ENCODE measurements around the gene P2RY6.

The P2RY6 gene

DNA sequence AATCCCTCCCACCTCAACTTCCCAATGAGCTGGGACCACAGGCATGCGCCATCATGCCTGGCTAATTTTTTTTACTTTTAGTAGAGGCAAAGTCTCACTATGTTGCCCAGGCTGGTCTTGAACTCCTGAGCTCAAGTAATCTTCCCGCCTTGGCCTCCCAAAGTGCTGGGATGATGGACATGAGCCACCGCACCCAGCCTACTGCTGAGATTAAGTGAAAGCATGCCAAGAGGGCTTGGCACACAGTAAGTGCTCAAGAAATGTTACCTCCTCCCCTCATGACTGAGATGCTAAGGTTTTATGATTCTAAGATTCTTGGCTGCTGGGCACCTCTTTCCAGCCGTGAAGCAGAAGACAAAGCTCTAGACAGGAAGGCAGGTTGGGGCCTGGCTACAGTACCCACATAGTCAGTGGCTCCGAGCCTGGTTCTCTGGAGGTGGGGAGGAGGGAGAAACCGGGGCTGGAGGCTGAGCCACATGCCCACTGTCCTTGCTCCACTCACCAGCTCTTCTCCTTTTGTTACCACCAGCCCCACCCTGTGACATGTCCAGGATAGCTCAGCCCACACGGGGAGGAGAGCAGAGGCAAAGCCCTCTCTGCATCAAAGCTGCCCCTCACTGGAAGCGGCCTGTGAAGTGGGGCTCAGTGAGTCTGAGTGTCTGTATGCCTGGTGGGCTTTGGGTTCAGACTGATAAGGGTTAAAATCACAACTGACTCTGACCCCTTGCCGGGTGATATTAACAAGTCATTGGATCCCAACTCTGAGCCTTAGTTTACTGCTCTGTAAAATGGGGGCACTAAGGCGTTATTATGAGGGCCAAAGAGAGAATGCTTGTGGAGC, 48.8 kb downstream of the P2RY6 start:
- no peak for DNase-seq

DNA sequence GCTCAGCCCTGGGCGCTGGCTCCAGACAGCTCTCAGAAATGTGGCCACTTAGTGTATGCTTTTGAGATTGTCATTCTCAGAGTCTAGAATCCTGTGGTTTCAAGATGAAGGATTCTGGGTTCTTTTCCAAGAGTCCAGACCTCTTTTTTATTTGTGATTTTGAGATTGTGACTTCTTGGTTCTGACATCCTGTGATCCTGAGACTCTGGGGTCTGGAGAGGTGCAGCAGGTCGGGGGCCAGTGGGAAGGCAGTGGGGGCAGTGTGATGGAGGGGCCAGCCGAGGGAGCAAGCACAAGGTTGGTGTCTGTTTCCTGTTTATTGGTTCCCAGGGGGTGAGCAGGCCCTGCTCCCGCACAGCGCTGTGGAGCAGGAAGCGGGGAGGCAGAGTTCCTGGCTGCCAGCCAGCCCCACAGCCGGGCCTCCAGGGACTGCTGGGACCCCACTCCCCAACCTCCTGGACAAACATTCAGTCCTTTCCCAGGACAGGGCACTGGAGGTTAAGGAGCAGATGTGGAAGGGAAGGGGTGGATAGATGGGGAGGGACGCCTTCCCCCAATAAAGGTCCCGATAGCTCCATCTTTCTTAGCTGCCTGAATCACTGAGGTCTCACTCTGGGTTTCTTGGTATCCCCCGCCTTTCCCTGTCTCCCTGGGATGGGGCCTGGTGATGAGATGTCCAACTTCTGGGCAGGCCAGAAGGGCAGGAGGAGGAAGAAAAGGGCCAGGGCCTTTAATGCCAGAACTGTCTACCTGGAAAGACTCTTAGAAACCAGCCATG, 49.7 kb downstream of the P2RY6 start:
- DNase-seq: no peak

DNA sequence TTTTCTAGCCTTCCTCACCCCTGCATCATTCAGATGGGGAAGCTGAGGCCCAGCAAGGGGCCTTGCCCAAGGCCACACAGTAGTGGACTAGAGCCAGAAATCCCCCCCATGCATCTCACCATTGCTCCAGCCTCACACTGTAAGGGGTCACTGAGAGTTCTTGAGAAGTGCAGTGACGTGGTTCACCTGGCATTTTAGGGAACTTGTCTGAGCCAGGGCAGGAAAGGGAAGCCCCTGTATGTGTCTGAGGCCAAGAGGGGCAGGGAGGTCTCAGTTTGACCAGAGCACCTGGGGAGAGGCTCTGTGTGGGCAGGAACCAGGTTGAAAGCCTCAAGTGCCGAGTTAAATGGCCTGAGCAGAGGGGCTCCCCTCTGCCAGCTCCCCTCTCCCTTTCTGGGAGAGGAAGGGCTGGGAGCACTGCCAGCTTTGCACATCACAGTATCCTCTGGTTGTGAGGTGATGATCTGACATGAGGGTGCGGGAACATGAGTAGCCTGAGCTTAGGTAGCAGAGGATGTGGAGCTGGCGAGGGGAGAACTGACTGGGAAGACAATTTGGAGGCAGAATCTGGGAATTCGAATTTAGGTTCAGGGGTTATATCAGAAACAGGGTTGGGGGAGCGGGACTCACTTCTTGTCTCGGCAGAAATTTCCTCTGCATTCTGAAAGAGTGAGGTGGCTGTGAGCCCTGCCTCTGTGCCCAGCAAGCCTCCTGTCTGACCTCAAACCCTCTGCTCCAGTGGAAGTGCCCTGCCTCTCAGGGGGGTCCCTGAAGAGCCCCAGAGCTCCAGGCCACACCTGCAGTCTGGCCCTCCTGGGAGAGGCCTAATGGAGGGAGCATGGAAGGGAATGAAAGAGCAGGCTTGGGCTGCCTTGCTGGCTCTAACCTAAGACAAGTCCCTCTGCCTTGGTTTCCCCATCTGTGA, 50.5 kb downstream of the P2RY6 start:
- DNase-seq: no peak

DNA sequence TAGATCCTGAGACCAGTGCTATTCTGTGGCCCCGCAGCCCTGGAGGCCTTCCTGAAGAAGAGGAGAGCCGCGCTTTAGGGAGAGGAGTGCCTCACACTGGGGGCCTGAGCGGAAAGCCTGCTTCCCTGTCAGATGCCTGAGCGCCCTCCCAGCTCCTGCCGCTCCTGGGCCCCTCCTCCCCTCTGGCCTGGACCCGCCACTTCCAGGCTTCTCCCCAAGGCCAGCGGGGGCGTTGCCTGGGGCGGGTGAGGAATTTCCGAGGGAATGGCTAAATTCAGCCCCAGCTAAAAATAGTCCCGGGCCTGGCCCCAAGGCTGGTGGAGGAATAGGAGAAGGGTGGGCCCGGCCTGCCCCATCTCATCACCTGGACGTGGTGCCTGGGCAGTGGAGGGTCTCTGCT, 51.3 kb downstream of the P2RY6 start:
- no peak for DNase-seq

DNA sequence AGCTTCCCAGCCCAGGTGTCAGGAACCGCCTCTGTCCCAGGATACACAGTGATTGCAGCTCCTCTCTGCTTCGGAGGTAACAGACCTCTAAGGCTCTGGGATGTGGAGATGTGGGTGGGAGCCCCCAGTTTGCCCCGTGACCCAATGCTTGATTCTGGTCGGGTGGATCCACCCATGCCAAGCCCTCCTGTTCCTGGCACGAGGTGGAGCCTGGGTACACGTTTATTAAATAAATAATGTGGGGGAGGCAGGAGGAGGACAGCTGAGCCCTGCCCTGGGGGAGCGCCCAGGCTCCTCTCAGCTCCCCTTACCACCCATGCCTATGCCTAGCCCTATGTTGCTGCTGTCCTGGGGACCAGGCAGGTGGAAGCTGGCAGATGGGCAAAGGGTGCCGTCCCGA, 52.0 kb downstream of the P2RY6 start:
- no peak for DNase-seq

DNA sequence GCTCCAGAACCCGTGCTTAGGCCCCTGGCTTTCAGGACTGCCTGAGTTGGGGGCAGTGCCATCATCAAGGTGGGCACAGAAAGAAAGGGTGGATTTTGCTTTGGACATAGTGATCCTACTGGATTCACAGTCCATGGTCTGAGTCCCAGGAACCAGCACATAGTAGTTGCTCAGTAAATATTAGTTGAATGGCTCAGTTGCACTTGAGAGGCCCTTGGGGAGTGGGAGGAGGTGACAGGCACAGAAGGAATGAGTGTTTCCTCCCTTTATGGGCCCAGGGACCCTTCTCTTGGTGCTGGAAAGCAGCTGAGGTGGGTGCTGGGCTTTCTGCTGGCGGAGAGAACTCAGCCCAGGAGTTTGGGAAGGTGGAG, 52.5 kb downstream of the P2RY6 start:
- DNase-seq: no peak

DNA sequence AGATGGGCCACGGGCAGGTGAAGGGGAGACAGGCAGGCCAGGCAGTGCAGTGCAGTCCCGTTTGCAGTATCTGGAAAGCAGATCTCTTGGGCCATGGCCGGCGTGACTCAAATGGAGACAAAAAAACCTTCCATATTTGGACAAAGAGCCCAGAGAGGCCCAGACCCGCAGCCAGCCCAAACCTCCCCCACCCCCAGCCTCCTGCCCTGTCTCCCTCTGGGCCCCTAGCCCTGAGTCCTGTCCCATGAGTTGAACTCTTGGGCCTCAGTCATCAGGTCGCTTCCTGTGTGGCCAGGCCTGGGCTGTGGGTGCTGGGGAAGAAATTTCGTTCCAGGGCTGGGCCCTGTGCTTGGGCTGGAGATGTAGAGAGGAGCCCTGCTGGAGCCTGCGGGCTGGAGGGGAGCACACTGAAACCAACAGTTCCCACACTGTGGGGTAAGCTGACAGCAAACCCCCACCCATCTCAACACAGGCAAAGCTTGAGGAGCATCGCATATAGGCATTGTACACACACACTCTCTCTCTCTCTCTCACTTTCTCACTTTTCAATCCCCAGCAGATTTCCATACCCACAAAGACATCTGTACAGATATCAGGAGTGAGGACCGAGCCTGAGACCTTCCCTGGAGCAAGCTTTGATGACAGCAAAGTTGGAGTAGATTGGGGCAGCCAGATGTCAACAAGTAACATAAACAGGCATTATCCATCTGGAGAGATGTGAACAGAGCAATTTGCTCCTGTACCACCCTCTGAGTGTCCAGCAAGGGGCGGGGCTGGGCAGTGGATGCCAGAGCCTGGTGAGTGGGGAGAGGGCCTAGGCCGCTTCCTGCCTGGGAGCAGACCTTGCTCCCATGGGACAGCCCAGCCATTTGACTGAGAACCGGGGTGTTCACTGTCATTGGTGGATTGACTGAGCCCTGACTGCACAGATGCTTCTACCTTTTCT, 53.2 kb downstream of the P2RY6 start:
- DNase-seq: no peak

DNA sequence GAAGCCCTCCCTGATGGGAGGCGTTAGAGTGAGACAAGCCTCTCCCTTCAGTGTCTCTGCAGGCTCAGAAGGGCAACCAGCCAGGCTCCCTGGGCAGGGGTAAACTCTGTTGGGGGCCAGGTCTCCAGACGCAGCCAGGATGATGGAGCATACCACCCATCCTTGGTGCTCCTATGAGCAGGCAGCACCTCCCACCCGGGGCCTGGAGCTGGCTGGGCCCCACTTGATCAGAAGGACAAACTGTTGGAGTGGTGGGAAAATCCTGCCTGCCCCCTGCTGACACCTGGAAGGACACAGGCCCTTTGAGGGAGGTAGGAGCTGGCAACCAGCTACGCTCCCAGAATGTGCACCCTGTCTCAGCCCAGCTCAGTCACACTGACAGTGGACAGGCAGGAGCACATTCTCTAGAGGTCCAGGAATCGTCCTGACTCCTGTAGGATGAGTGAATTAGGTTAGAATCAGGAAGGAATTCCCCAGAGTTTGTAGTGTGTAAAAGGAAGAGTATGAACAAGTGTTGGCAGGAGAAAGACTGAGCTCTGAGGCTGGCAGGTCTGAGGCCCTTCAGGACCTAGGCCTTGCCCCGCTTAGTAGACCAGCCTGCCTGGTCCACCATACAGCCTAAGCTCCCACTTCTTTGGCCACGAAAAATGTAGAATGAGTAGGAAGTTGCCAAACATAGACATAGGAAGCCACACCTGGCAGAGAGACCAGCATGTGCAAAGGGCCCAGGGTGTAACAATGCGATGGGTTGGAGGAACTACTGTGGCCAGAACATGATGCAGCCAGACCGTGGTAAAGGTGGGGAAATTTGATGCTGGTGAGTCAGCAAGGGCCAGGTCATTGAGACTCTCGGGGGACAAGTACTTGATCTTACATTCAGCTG, 55.0 kb downstream of the P2RY6 start:
- no peak for DNase-seq

DNA sequence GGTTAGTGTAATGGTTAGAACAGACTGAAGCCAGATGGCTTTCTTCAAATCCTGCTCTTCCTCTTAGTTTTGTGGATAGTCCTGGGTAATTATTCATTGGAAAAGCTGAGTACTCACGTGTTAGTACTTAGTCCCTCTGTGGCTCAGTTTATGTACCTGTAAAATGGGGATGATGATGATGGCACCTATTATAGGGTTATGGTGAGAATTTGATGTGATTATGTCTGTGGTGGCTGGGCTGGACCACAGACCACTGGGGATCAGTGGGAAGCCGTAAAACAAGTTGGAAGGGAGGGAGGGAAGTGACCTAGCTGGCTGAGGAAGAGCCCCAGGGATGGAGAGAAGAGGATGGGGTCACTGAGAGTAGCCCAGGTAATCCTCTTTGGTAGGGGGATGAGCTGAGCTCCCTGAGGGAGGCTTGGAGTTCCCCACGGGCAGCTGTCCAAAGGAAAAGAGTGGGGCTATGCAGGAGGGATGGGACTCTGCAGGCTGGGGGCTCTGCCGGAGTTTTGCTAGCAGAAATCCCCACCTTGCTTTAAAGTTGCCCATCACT, 55.8 kb downstream of the P2RY6 start:
- DNase-seq: no peak

DNA sequence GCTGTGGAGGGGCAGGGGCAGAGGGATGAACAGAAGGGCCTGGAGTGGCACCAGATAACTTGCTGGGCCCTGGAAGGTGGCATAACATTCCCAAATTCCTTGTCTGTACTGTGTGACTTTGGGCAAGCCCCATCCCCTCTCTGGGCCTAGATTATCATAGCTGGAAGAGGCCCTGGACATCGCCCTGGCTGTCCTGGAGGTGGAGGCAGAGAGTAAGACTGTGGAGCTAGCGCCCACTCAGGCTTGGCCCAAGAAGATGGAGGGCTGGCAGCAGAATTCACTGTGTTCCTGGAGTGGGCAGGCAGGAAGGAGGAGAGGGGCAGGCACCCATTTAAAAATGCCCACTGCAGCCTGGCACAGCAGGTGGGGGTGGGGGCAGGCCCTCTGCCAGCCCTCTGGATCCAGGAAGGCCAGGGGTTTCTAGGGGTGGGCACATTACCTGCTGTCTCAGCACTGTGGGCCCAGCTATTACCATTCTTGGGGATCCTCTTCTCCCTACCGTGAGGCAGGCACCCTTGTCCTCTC, 58.5 kb downstream of the P2RY6 start:
- no peak for DNase-seq

DNA sequence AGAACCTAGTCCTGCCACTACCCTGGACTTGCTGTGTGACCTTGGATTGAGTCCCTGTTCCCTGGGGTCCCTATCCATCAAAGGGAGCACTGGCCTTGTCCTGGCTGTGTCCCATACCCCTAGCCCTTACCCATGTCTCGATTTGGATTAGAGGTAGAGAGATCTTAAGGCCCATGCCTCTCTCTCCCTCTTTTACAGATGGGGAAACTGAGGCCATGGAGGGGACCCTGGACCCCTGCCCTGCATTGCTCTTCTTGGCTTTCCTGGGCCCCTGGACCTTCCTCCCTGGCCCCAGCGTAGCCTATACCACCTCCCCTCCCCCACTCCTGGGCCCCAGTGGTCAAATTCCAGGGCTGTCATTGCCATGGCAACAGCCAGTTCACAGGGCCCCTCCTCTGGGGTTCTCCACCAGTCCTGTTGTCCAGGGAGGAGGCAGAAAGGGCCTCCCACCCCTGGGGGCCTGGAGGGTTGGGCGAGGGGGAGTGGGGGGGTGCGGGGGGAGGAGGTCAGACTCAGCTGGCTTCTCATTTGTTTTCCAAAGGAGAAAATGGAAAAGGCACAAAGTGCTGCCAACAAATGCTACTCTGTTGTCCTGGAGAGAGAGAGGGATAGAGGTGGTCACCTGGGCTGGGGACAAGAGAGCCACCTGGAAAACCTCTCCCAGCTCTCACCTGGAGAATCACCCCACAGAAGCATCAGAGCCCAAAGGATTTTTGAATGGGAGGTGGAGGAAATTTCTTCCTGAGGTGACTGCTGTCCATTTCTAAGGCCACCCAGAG, 59.2 kb downstream of the P2RY6 start:
- no peak for DNase-seq

DNA sequence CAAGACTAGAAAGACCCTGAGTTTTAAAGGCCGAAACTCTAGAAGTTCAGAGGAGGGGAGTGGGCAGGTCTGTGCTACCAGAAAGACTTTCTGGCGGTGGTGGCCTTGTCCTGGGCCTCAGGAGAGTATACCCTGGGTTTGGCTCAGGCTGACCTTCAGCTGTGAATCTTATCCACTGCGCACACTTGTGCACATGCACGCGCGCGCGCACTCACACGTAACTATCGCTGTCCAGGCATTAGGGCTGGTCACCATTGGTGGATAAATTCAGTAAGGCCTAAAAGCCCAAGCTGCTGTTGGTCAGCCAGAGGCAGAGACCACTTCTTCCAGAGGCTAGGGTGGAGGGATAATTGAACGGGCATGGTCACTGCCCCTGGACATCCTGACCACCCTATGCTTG, 61.0 kb downstream of the P2RY6 start:
- no peak for DNase-seq

DNA sequence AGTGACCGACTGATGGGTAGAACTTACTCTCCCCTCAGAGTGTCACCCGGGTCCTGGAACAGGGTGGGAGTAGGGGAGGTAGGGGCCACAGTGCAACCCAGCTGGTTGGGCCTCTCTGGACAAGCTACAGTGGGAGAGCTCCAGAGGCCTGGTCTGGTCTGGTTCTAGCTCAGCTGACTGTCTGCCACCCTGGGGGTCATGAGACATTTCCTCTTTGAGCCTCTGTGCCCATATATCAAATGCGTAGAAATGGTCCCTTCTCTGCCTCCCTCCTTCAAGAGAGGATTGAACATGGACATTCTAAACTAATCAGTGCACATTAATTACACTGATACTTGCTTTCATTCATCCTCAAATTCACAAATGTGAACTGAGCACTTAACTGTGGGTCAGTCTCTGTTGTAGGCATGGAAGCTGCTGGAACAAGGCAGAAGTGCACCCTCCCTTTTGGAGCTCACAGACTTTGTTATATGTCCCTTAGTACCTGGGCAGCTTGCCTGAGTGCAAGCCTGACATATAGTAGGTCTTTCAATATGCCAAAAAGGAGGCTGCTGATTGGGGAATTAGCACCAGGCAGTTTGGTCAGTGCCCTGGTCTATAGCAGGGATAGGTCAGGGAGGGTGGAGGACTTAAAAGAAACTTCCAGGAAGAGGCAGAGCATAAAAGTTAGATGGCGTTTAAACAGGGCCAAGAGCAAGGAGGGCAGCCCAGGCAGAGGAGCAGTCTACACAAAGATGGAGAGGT, 61.7 kb downstream of the P2RY6 start:
- no peak for DNase-seq

DNA sequence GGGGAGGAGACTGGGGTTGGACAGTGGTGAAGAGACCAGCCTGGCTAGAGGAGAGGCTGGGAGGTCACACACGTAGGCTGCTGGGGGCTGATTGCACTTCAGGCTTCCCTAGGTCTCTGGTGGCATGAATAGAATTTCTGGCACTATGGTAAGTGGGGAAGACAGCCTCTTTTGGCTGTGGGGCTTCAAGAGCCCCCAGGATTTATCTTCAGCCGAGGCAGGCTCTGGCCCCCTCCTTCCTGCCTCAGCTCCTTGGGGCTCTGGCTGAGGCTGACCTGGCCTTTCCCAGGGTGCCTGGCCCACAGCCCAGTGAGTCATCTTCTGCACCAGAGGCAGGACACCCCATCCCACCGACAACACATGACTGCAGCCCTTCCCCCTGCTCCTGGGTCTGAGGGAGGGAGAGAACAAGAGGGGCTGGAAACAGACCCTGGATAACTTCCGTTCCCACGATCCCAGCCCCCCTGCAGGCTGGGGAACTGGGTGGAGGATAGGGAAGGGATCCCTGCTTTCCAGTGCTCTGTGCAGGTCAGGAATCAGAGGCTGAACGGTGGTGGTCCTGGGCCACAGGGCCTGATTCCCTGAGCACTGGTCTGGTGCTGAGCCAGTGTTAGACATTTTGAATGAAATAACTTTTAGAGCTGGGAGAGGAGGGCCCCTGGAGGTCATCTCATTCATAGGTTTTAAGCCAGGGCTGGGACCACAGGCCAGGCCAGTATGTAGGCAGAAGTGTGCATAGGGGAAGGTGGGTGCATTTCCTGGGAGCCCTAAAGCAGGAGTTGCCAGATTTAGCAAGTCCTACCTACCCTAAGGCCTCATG, 62.5 kb downstream of the P2RY6 start:
- no peak for DNase-seq

DNA sequence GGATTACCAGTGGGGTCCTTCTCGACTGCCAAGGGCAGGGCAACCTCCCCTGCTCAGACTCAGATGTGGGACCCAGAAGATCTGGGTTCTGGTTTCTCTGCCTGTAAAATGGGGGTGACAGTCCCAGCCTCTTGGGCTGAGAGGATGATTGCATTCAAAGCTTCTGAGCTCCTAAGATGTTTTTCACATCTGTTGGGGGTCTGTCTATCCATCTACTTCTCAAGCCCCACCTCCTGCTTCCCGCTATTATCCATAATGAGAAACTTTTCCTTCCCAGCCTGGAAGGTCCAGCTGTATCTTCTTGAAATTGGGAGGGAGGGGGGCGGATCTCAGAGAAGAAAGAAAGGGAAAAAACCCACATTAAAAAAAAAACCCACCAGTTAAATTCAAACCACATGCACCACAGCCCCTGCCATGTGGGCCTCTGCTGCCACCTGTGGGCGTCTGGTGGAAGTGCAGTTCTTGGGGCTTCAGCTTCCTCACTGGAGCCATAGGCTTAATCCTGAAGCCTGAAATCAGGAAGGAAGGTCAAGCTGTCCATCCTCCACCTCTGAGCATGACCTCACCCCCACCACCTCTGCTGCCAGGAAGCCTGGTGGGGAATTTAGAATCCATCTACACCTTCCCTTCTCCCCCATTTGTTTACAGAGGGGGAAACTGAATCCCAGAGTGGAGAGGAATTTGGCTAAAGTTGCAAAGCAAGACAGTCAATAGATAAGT, 63.2 kb downstream of the P2RY6 start:
- peak; percentile 5 for DNase-seq

DNA sequence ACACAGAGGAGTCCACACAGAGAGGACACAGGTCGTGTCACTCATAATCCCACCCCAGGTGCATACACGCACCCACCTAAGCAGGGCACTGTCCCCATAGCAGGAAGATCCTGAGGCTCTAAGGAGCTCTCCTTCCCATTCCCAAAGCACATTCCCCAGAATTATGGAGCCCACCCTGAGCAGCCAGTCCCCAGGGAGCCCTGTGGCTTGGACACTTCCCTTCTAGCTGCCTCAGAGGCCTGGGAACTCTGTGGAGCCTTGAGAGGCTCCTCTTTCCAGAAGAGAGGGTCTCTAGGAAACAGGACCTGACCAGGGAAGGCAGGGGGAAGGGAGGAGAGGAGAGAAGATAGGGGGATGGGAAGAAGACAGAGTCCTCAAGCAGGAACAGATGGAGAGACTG, 65.7 kb downstream of the P2RY6 start:
- no peak for DNase-seq

DNA sequence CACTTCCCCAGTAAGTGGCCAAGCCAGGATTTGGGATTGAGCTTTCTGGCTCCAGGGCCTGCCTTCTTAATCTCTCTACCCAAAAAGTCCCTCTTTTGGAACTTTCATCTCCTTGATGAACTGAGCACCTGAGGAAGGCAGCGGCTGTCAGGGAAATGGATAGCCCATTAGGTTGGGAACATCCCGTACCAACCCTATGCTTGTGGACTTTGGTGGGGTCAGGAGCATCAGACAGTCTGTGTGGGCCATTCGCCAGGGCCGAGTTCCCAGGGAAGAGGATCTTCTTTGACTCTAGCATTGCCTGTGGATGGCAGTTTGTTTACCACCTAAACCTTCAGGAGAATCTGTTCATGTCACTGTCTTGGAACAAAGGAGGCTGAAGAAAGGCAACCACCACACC, 66.1 kb downstream of the P2RY6 start:
- no peak for DNase-seq
